Kidney (tissue), 14 donors: ENCODE data around the gene ZNF2. TPM values are rescaled to one million over a fixed set of nuclear protein-coding genes. Genes with fewer than 3 reads are reported as not detected.
A peak's percentile ranks its signal among the peaks of the same experiment; 100 is the strongest.
"Not testable (repeated sequence)": the region's sequence is repeated elsewhere in the genome, so short reads cannot be mapped to it uniquely, and the experiment has no call there.

Source experiments
- DNase-seq, 5 donors: peaks; one replicate each; pipeline ENCODE4 v3.0.0-alpha.2; 2013 to 2020
- FAIRE-seq: peaks from 2 replicates; lab custom pipeline; 2012; peaks lifted over from hg19 to GRCh38; lab: Jason Lieb, UNC
- H3K27ac ChIP-seq, 2 donors: one replicate each; pipeline ENCODE4 v1.7.0; 2013; ENCODE audit warnings: low read depth in 2 of 2, low read length in 2 of 2, inconsistent platforms in 1 of 2
- H3K27me3 ChIP-seq: one replicate; pipeline ENCODE4 v1.7.1; 2013; ENCODE audit warnings: low read length, inconsistent platforms; ENCODE audit not compliant: control insufficient read depth, insufficient read depth
- H3K36me3 ChIP-seq, 3 donors: one replicate each; pipeline versions ENCODE4 v1.7.0 to v1.7.1; 2013; ENCODE audit warnings: low read length in 3 of 3, control low read depth in 1 of 3, inconsistent platforms in 1 of 3; ENCODE audit not compliant: insufficient read depth in 3 of 3, control insufficient read depth in 2 of 3
- H3K4me1 ChIP-seq, 3 donors: one replicate each; pipeline versions ENCODE4 v1.7.0 to v1.7.1; 2013; ENCODE audit warnings: low read length in 3 of 3, inconsistent platforms in 1 of 3, low read depth in 1 of 3; ENCODE audit not compliant: control insufficient read depth in 2 of 3, insufficient read depth in 2 of 3
- H3K4me3 ChIP-seq, 3 donors: one replicate each; pipeline versions ENCODE4 v1.7.0 to v1.8.1; 2013; ENCODE audit warnings: low read length in 3 of 3, control low read depth in 1 of 3, inconsistent platforms in 1 of 3
- H3K9ac ChIP-seq, 3 donors: one replicate each; pipeline versions ENCODE4 v1.7.0 to v1.7.1; 2013; ENCODE audit warnings: low read length in 3 of 3, control low read depth in 1 of 3, inconsistent platforms in 1 of 3
- H3K9me3 ChIP-seq, 3 donors: one replicate each; pipeline versions ENCODE4 v1.7.0 to v1.7.1; 2013; ENCODE audit warnings: low read length in 3 of 3, control low read depth in 1 of 3, inconsistent platforms in 1 of 3; ENCODE audit not compliant: control insufficient read depth in 2 of 3, insufficient read depth in 1 of 3
- intact Hi-C: fragments of 100-400 bp; cut with DNase I; formaldehyde crosslinking; loops from one replicate; pipeline ENCODE4 v1.11.1; 2022
- polyA plus RNA-seq: library from polyadenylated mRNA; stranded (reverse); fragments of 350-450 nt; fragmentation: Illumina TruSeq; extraction: RNeasy Lipid Tissue Mini Kit (QIAGEN cat#74804); gene quantifications from one replicate; pipeline ENCODE4 v1.2.3, GENCODE V29; 2014; ENCODE audit warnings: low read depth, low replicate concordance; ENCODE audit not compliant: insufficient read depth
- total RNA-seq: library from RNA; stranded (reverse); fragmentation: NEBNext Ultra II Directional; extraction: Animal tissue kit (Norgen Biotek cat#: 25700); gene quantifications from one replicate; pipeline ENCODE4 v1.2.1, GENCODE V29; 2021
- TF ChIP-seq, protein P1 (sequence below): IDR thresholded peaks from 3 replicates; pipeline ENCODE4 v1.5.1; 2012; ENCODE audit warnings: mild to moderate bottlenecking, moderate library complexity, borderline replicate concordance; ENCODE audit not compliant: insufficient read depth; ENCODE audit errors: extremely low read depth
- donor health status: control.
- donor health status: control.
- donor health status: control.
- donor health status: control.
- donor health status: control.
- donor health status: DM: yes; HTN: yes; CAD: no.
- donor health status: Normal renal cell carcinoma (clear cell type).

ZNF2 gene
- total and polyA plus RNA-seq, 2 donors from 2014 or later: 2.5 to 5.2 TPM

GRCh38 chr2:95181774-95182173, 16.2 kb downstream of the ZNF2 start:
- H3K4me1 ChIP-seq: no peaks in the 10 kb centered on the region
- H3K27me3 ChIP-seq: no peaks in the 10 kb centered on the region
- H3K9ac ChIP-seq: no peak overlapping the region
- H3K36me3 ChIP-seq: peaks cover 5 to 26% (median 18%) of the 10 kb centered on the region in 3 donors
- FAIRE-seq (no peak), DNase-seq (no peak)
- no peaks in the 10 kb centered on the region for H3K9me3 ChIP-seq
- TF ChIP-seq, protein P1, sequence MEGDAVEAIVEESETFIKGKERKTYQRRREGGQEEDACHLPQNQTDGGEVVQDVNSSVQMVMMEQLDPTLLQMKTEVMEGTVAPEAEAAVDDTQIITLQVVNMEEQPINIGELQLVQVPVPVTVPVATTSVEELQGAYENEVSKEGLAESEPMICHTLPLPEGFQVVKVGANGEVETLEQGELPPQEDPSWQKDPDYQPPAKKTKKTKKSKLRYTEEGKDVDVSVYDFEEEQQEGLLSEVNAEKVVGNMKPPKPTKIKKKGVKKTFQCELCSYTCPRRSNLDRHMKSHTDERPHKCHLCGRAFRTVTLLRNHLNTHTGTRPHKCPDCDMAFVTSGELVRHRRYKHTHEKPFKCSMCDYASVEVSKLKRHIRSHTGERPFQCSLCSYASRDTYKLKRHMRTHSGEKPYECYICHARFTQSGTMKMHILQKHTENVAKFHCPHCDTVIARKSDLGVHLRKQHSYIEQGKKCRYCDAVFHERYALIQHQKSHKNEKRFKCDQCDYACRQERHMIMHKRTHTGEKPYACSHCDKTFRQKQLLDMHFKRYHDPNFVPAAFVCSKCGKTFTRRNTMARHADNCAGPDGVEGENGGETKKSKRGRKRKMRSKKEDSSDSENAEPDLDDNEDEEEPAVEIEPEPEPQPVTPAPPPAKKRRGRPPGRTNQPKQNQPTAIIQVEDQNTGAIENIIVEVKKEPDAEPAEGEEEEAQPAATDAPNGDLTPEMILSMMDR: no peak
- H3K27ac ChIP-seq: no peak overlapping the region
- intact Hi-C loops: no loop called here
- no peak overlapping the region for H3K4me3 ChIP-seq

- TF ChIP-seq, protein P1: no peak
- Histone ChIP-seq H3K4me3 (no peak overlapping the region), H3K9ac (no peak overlapping the region), H3K36me3 (peaks cover 5 to 26% (median 16%) of the 10 kb centered on the region in 3 donors), H3K27me3 (no peaks in the 10 kb centered on the region), H3K9me3 (no peaks in the 10 kb centered on the region), H3K27ac (no peak overlapping the region), H3K4me1 (no peaks in the 10 kb centered on the region)
- FAIRE-seq: no peak
- intact Hi-C loops: no loop called here
- no peak for DNase-seq
These were observed 19.6 kb downstream of the ZNF2 start for GRCh38 chr2:95185197-95185596.

- Histone ChIP-seq H3K36me3 (peaks cover 4 to 21% (median 14%) of the 10 kb centered on the region in 3 donors), H3K27me3 (no peaks in the 10 kb centered on the region), H3K9ac (no peak overlapping the region), H3K9me3 (no peaks in the 10 kb centered on the region), H3K4me3 (no peak overlapping the region), H3K4me1 (no peaks in the 10 kb centered on the region), H3K27ac (no peak overlapping the region)
- intact Hi-C loops: no loop called here
- DNase-seq (no peak), FAIRE-seq (no peak)
- TF ChIP-seq, protein P1: no peak
These were observed 20.4 kb downstream of the ZNF2 start for GRCh38 chr2:95185973-95186372.

DNA sequence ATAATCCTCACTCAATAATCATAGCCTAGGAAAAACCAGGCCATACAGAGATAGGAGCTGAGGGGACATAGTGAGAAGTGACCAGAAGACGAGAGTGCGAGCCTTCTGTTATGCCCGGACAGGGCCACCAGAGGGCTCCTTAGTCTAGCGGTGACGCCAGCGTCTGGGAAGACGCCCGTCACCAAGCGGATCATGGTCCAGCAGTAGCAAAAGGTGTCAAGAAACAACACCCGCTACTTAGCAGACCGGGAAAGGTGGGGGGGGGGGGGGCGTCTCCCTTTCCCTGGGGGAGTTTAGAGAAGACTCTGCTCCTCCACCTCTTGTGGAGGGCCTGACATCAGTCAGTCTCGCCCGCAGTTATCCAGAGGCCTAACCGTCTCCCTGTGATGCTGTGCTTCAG, 27.3 kb downstream of the ZNF2 start:
- DNase-seq: peak; percentile 51 to 79 (median 57)
- H3K27ac ChIP-seq, intact Hi-C loops, H3K36me3 ChIP-seq, H3K27me3 ChIP-seq, H3K4me3 ChIP-seq, H3K9ac ChIP-seq, FAIRE-seq, H3K9me3 ChIP-seq, H3K4me1 ChIP-seq: not testable (repeated sequence)
- TF ChIP-seq, protein P1: peak; percentile 68
